ENCODE results near the gene RASSF8. TPM values are rescaled to one million over a fixed set of nuclear protein-coding genes. Genes with fewer than 3 reads are reported as not detected.

The RASSF8 gene
- polyA plus RNA-seq, 4 donors = 61.5 to 88.3 (median 64.1) TPM

DNA sequence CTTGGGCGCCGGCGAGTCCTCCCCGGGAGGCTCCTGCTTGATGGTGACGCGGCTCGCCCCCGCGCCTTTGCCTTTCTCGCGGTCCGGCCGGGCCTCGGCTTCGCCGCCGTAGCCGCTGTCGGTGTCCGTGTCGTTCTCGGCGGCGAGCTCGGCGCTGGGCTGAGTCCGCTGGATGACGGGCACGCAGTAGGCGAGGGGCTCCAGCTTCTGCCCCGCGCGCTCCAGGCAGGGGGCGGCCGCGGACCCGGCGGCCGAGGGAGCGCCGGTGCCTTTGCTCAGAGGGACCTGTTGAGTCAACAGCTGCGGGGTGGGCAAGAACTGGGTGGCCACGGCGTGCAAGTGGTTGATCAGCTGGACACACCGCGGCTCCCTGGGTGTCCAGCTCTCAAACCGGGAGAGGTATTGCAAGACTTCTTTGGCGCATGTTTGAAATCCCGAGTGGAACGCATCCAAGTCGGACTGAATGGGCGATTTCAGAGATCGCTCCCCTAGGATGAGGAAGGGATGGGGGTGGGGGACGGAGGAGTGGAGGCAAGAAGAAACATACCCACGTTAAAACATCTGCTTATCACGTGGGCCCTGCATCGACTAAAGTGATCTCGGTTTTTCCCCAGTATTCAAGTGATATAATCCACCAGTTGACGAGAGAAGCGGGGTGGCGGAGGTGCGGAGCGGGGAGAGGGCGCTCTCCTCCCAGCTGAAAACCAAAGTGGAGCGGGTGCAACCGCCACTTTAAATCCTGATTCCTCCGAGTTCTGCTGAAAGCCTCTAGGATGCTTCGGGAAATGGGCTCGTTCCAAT lies 164.4 kb downstream of the RASSF8 start:
- DNase-seq (ENCODE audit: low read depth in 4 of 4, low spot score in 2 of 4) = peak in 1 of 4 donors; percentile 25

DNA sequence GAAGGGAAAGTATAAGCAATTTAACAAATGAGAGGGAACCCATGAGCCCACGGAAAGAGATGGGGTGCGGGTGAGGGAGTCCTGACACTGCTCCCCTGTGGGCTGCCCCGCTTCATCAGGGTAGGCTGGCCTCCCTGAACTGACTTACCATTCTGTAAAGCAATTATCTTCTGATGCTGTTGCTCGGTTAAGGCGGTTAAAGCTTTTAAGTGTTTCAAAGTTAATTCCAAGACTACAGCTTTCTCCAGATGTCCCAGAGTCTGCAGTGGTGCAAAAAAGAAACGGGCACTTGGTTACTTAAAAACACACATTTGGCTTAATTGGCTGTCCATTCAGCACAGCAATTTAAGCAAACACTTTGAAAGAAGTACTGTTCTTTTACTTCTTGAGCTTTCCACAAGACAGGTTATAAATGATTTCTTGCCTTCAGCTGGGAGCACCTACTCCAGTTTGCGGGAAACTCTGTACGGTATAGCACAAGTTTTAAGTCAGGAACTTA lies 165.0 kb downstream of the RASSF8 start:
- no peak for DNase-seq (ENCODE audit: low read depth in 4 of 4, low spot score in 2 of 4)

DNA sequence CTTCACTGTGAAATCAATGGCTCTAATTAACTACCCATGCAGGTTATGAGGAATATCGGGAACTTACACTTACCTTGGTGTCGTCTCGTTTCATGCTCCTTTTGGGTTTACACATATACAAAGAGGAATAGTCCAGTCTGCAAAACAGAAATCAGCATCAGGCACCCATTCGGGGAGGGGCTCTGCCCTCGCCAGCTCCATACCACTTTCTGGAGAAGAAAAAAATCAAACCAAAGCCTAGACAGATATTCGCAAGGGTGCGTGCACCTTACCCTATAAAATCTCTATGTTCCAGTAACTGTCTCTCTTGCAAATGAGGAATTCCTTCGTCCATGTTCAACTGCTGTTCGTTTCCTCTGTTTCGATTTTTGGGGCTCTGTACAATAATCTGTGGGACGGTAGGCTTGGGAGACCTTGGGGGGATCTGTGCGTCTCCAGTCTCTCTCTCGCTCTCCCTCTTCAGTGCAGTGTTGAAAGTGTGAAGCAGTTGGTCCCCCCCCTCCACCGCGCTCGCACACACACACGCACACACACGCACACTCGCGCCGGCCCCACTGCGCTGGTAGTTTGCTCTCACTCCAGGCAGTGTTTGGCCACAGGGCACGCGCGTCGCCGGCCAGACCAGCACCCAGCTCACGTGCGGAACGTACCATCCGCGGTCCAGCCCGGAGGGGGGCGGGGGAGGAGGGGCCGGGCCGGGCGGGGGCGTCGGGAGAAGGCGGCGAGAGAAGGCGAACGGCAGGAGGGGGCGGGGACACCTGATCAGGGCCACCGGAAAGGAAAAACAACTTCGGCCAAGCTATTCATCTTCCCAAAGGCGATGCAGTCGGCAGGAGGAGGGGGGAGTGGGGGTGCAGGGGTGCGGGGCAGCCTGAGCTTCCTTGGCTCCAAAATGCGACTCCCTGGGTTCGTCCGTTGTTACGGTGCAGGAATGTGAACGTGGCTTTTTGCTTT lies 166.2 kb downstream of the RASSF8 start, which contains the start of gene BHLHE41:
Gene BHLHE41, minus strand, starts transcription at position 592 of the 954 bp plus-strand sequence. Its CDS starts 258 bp downstream, at position 334.
- no peak for DNase-seq (ENCODE audit: low read depth in 4 of 4, low spot score in 2 of 4)

DNA sequence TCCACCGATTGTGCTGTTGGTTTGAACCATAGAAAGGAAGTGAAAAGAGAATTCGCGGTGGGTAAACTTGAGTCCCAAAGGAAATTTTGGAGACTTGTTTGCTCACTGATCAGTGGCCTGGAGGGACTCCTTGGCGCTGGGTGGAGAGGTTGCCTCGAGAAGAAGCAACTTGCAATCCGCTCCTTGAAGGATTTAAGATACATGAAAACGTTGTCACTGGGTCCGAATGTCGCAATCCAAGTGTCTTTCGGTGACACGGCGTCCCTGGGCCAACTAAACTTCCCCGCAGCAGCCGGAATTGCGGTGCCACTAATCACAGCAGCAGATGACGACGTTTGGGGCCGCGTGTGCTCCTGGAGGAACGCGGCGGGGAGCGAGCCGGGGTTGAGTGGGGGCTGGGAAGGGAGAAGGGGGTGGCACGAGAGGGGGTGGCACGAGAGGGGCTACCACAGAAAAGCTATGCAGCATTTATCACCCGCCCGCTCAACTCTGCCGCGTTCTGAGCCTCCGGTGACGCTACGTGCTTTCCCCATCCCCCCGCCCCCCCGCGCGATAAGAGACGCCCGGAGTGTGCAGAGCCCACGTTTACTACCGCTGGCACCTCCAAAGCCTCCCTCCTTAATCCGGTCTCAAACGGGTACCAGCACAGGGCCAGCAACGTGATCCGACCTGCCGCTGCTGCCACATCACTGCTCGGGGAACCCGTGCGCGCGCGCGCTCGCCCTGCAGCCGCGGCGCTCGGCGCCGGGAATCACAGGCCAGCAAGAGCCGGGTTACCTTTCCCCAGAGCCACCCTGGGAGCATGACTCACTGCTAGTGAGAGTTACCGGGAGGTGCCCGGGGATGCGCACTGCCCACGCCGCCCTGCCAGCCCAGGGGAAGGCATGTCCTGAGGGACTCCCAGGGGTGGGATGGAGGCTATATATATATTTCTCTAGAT lies 167.2 kb downstream of the RASSF8 start:
- peak in 1 of 4 donors; percentile 50 for DNase-seq (ENCODE audit: low read depth in 4 of 4, low spot score in 2 of 4)

DNA sequence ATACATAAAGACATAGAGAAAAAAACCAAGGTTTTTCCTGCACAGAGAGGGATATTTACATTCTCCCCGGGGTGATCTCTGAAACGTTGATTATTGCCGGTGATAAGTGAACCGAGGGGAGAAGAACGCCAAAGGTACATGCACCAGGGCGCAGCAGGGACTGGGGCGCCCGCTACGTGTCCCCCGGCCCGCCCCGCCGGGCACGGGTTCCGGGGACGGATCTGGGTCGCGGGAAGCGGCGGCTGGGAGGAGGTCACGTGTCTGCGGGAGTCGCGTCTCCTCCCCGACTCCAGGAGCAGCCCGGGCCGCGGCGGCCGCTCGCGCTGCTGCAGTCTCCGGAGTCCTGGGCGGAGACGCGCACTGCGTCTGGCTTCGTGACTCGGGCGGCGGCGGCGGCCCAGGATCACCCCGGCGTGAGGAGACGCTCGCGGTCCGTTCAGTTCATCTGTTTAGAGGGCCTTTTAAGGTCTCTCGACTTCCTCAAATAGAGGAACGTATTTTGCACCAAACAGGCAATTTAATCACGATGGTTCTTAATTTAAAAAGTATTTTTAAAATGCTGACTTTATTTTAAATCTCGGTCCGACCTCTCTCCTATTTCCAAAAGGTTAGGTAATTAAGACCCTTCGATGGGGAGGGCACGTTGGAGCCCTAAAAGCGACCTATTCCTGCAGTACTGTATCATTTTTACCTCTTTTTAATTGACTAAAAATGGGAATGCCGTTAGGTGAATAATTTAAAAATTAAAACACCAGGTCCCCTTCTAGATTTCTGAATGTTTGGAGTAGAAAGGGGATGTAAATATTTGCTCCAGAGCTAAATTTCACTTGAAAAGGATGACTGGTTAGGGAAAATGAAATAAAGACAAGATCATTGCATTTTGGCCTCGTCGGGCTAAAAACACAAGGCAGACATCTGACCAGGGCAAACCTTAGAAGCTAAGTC lies 168.1 kb downstream of the RASSF8 start:
- peak in 1 of 4 donors; percentile 62 for DNase-seq (ENCODE audit: low read depth in 4 of 4, low spot score in 2 of 4)

DNA sequence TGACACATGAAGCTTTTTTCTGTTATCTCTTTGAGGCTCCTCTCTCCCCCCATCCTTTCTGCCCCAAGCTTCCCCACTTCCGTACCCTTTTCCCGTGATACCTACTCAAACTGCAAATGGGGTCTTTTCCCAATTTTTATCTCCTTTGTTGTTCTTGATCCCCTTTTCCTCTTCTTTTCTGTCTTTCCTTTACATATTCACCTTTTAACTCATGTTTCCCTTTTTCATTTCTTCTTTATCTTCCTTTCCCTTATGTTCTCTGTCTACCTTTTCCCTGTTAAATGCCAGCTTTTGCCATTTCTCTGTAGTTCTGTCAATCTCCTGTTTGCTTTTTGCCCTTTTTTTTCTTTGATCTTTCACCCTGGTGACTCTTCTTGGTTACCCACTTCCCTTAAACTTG lies 168.9 kb downstream of the RASSF8 start:
- DNase-seq (ENCODE audit: low read depth in 4 of 4, low spot score in 2 of 4) = no peak

DNA sequence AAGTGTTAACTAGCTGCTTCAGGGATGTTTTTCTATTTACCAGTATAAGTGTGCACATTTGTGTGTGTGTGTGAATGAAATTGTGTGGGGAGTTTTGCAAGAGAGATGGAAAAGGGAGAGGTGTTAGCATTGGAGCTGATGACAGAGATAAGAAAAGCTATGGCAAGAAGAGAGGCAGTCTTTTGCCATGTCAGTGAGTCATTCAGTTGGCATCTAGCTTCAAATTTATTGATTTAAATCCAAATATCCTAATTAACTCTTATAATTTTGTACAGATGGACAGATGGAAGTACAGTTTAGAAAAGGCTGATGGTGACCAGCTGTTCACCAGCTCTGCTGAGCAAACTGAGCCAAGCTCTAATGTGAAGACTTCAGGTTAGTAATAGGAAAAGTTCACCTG lies 169.7 kb downstream of the RASSF8 start:
- no peak for DNase-seq (ENCODE audit: low read depth in 4 of 4, low spot score in 2 of 4)

Other genes starting within 250 kb of the RASSF8 start
- 1 to 10 TPM in 3 of 4 donors, under 1 TPM in 1; 0.92 to 3.3 (median 2.3) TPM for gene BHLHE41, start 166.4 kb downstream of the RASSF8 start, polyA plus RNA-seq (ENCODE audit: insufficient read length in 4 of 4)
- gene SSPN, start 236.9 kb downstream of the RASSF8 start, polyA plus RNA-seq (ENCODE audit: insufficient read length in 4 of 4) = 10 to 100 TPM; 10.7 to 19.1 (median 13.9) TPM

Data from left renal cortex interstitium (tissue), 4 donors.